HG02970 (cell line): ENCODE results near the gene PATL1.
"Not testable (repeated sequence)": the region's sequence is repeated elsewhere in the genome, so short reads cannot be mapped to it uniquely, and the experiment has no call there.

Experiments used
- ATAC-seq: cut with Tn5 transposase; IDR thresholded peaks from one replicate; pipeline ENCODE4 v1.9.1; 2021; ENCODE audit warnings: mild to moderate bottlenecking, moderate library complexity, moderate number of reproducible peaks; ENCODE audit not compliant: unreplicated experiment, low FRiP score

Gene PATL1

GRCh38 chr11:59668950-59669610 lies at the start of gene PATL1:
TSS of gene PATL1 (minus strand) at chr11:59669037. CDS start at chr11:59668895, 142 bp downstream.
- ATAC-seq = peak; percentile 97

DNA sequence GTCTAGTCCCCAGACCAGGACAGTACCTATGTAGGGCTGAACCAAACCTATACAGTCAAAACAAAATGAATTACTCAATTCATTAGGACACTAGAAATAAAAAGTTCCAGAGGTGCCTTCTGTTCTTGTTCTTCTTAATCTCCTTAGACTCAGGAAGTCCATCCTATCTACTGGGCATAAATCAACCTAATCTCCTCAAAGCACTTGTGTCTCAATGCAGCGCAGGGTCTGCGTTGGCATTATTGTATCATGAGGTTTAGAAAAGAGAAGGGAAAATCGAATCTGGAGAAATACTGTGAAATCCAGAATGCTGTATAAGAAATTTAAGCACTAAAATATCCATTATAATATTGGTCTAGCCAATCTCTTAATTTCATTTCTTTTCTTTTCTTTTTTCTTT lies 47.2 kb upstream of the PATL1 start:
- ATAC-seq = no peak

DNA sequence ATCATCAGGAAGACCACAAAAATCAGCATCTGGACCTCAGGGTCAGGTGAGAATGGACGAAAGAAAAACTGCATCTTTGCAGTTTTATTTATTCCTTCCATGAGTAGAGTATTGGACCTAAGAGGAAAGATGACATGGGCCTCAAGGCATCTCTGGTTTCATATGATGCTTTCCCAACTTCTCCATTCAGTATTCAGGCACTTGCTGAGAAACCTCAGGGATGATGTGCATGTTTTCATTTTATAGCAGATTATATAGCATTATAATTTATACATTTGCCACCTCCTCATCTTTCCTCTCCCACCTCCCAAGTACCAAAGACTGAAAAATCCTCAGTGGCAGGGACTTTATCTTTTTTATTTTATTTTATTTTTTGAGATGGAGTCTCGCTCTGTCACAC lies 44.9 kb upstream of the PATL1 start, which contains the start of gene OR10V1:
Gene OR10V1, minus strand, starts transcription at position 101 of the 400 bp plus-strand sequence. Its CDS starts 0 bp downstream, at position 101.
- no peak for ATAC-seq

DNA sequence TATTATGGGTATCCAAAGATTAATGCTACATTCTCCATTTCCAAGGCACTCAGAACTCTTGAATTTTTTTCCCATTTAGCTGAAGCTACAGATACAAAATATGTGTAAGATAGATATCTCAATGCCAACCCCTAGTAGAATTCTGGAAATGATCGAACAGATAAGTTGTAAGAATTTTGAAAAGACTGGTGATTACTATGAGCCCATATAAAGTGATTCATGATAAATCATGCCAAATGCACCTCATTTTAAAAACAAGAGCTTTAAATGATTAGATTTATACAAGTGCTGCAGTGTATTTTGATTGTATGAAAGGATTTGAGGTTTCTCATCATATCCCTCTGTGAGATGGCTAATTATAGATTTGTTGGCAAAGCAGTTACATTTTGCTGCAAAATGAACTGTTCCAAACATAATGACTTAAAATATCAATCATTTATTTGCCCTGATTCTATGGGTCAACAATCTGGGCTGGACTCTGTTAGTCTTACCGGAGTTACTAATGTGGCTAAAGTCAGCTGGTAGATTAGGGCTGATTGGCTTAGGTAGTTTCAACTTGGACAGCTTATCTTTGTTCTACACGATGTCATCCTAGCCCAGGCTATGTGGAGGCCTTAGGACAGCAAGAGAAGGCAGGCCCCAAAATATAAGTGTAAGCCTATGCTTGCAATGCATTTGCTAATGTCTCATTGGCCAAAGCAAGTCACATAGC lies 41.5 kb upstream of the PATL1 start:
- no peak for ATAC-seq

DNA sequence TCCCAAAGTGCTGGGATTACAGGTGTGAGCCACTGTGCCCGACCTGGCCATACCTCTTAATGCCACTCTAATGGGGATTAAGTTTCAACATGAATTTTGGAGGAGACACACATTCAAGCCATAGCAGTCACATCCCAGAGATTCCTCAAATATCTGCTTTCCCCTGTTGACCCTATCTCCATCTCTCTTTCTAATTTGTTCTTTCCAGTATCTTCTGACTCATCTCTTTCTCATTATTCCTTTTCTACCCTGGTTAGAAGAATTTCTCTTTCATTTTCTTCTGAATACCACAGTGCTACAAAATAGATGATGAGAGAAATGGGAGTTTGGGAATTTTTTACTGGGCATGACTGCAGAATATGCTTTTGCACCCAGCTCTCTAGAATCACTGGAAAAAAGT lies 39.7 kb upstream of the PATL1 start:
- ATAC-seq = no peak

- ATAC-seq = no peak
These were observed 38.5 kb upstream of the PATL1 start for GRCh38 chr11:59707371-59707770.

- no peak for ATAC-seq
These were observed 37.9 kb upstream of the PATL1 start for GRCh38 chr11:59706518-59707285.

GRCh38 chr11:59705294-59705693 lies 36.5 kb upstream of the PATL1 start:
- no peak for ATAC-seq

DNA sequence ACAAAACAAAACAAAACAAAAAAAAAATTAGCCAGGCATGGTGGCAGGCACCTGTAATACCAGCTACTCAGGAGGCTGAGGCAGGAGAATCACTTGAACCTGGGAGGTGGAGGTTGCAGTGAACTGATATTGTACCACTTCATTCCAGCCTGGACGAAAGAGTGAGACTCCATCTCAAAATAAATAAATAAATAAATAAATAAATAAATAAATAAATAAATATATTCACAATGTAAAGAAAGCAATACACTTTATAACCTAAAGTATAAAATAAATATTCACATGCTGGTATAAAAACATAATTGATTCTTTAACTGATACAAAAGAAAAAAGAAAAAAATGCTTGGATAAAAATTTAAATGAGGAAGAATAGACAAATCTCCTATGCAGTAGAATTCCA lies 34.7 kb upstream of the PATL1 start:
- ATAC-seq = not testable (repeated sequence)

GRCh38 chr11:59700157-59700556 lies 31.3 kb upstream of the PATL1 start:
- not testable (repeated sequence) for ATAC-seq

GRCh38 chr11:59698506-59698905 lies 29.7 kb upstream of the PATL1 start:
- no peak for ATAC-seq

DNA sequence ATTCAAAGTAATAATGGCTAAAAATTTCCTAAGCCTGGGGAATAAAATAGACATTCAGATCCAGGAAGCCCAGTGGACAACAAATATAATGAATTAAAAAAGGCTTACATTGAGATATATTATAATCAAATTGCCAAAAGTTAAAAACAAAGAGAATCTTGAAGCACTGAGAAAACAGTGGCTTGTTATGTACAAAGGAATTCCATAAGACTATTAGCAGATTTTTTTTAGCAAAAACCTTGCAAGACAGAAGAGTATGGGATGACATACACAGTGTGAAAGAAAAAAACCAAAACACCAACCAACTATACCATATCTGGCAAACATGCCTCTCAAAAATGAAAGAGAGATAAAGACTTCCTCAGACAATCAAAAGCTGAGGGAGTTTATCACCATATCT lies 24.1 kb upstream of the PATL1 start:
- no peak for ATAC-seq

- no peak for ATAC-seq
These were observed 22.3 kb upstream of the PATL1 start for GRCh38 chr11:59691156-59691555.

GRCh38 chr11:59689015-59689414 lies 20.2 kb upstream of the PATL1 start:
- no peak for ATAC-seq

DNA sequence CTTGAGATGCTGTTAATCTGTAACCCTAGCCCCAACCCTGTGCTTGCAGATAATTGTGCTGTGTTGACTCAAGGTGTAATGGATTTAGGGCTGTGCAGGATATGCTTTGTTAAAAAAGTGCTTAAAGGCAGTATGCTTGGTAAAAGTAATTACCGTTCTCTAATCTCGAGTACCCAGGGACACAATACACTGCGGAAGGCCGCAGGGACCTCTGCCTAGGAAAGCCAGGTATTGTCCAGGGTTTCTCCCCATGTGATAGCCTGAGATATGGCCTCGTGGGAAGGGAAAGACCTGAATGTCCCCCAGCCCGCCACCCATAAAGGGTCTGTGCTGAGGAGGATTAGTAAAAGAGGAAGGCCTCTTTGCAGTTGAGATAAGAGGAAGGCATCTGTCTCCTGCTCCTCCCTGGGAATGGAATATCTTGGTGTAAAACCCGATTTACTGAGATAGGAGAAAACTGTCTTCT lies 12.5 kb upstream of the PATL1 start:
- ATAC-seq = not testable (repeated sequence)

GRCh38 chr11:59680287-59681154 lies 11.7 kb upstream of the PATL1 start:
- ATAC-seq = no peak

GRCh38 chr11:59679347-59679746 lies 10.5 kb upstream of the PATL1 start:
- no peak for ATAC-seq

- no peak for ATAC-seq
These were observed 10.0 kb upstream of the PATL1 start for GRCh38 chr11:59678813-59679165.

- no peak for ATAC-seq
These were observed 9.4 kb upstream of the PATL1 start for GRCh38 chr11:59678118-59678812.

DNA sequence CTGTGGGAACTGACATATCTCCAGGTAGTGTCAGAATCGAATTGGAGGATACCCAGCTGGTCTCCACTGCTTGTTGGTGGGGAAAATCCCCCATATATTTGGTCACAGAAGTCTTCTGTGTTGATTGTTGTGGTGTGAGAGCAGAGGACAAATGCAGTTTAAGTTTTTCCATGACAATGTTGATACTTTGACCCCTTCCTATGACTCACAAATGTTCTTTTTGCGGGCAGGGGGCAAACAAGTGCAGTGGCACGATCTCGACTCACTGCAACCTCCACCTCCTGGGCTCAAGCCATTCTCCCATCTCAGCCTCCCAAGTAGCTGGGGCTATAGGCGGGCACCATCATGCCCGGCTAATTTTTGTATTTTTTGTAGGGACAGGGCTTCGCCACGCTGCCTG lies 7.4 kb upstream of the PATL1 start:
- no peak for ATAC-seq
